Suppressor macrophage treated with lipopolysaccharide for 4 hours (primary cell): ENCODE results near the gene SMU1.

Experiments used
- DNase-seq: peaks from one replicate; pipeline ENCODE4 v3.0.0-alpha.2; 2020

The SMU1 gene

GRCh38 chr9:33076046-33077004 lies at the start of gene SMU1:
TSS of gene SMU1 (minus strand) at chr9:33076674. CDS start at chr9:33076608, 66 bp downstream.
- DNase-seq, result peak; percentile 98

GRCh38 chr9:33125461-33125860 lies 49.0 kb upstream of the SMU1 start:
- DNase-seq, result peak; percentile 32

GRCh38 chr9:33124751-33125381 lies 48.4 kb upstream of the SMU1 start:
- no peak for DNase-seq

GRCh38 chr9:33124046-33124445 lies 47.6 kb upstream of the SMU1 start:
- no peak for DNase-seq

- no peak for DNase-seq
Observed at GRCh38 chr9:33123407-33124031, 47.0 kb upstream of the SMU1 start.

GRCh38 chr9:33120620-33121019 lies 44.1 kb upstream of the SMU1 start:
- DNase-seq, result no peak

GRCh38 chr9:33117796-33118195 lies 41.3 kb upstream of the SMU1 start:
- peak; percentile 58 for DNase-seq

- DNase-seq, result peak; percentile 57
Observed at GRCh38 chr9:33117306-33117705, 40.8 kb upstream of the SMU1 start.

GRCh38 chr9:33116860-33117259 lies 40.4 kb upstream of the SMU1 start:
- peak; percentile 43 for DNase-seq

- no peak for DNase-seq
Observed at GRCh38 chr9:33114746-33115145, 38.3 kb upstream of the SMU1 start.

- no peak for DNase-seq
Observed at GRCh38 chr9:33113799-33114547, 37.5 kb upstream of the SMU1 start.

GRCh38 chr9:33112094-33112493 lies 35.6 kb upstream of the SMU1 start:
- DNase-seq, result no peak

GRCh38 chr9:33111631-33112030 lies 35.2 kb upstream of the SMU1 start:
- DNase-seq, result no peak

- DNase-seq, result no peak
Observed at GRCh38 chr9:33110686-33111085, 34.2 kb upstream of the SMU1 start.

GRCh38 chr9:33109850-33110595 lies 33.5 kb upstream of the SMU1 start:
- DNase-seq, result no peak

GRCh38 chr9:33109097-33109496 lies 32.6 kb upstream of the SMU1 start:
- DNase-seq, result no peak

- no peak for DNase-seq
Observed at GRCh38 chr9:33108472-33108871, 32.0 kb upstream of the SMU1 start.

- no peak for DNase-seq
Observed at GRCh38 chr9:33107762-33108161, 31.3 kb upstream of the SMU1 start.

GRCh38 chr9:33106827-33107621 lies 30.6 kb upstream of the SMU1 start:
- no peak for DNase-seq

GRCh38 chr9:33106372-33106771 lies 29.9 kb upstream of the SMU1 start:
- DNase-seq, result no peak

GRCh38 chr9:33105959-33106358 lies 29.5 kb upstream of the SMU1 start:
- DNase-seq, result no peak
